T-helper 1 cell treated with Interleukin-12 subunit alpha and Interleukin-12 subunit beta and Interleukin-4 antibody, amounts not matched to agents 30 ng/mL and 1 ng/mL, for 36 hours (primary cell): ENCODE measurements around the gene XPOT. TPM values are rescaled to one million over a fixed set of nuclear protein-coding genes. Genes with fewer than 3 reads are reported as not detected.

Experiments
- intact Hi-C: fragments of 100-400 bp; cut with micrococcal nuclease; formaldehyde crosslinking; loops from one replicate; pipeline ENCODE4 v1.15.1; 2024
- total RNA-seq: library from RNA; stranded (reverse); gene quantifications from 2 replicates; pipeline ENCODE4 v1.2.3, GENCODE V29; 2022

The XPOT gene
- total RNA-seq, 1 donor from 2014 or later: 123 TPM

DNA sequence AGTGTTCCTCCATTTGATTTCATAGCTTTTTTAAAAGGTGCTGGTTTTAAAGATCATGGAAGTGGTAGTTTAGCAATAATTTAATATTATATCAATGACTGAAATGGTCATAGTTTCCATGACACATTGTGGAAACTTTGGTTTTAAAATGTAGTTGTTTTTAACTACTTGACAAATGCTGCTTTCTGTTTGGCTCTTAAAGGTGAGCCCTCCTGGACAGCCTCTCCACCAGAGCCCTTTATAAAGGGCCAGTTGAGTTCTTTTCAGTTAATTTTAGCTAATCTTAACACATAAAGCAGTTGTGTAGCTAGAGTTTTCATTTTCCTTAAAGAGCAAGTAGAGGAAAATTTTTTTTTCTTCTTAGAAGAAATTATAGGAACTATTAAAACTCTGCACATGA lies 14.0 kb downstream of the XPOT start:
- intact Hi-C loops: loop anchor here (5.0 kb wide), 1 partner anchor 64 kb away; no protein-coding TSS in a partner anchor

DNA sequence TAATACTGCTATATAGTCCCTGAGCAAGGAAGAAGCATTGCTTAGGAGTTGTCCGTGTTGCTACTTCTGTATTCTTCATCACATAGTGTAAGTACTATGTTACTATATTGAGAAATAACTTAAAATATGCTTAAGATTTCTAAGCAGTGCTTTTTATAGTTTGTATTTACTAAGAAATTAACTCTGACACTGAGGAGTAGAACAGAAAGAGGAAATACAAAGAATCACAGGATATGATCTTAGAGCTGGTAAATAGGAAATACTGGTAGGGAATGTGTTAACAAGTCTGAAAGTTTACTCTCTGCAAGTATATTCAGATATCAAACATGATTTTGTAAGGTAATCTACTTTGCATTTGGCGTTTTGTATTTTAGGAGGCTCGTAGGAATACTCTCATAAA lies 15.5 kb downstream of the XPOT start:
- intact Hi-C loops: loop anchor here (5.0 kb wide), 1 partner anchor 63 kb away; no protein-coding TSS in a partner anchor

DNA sequence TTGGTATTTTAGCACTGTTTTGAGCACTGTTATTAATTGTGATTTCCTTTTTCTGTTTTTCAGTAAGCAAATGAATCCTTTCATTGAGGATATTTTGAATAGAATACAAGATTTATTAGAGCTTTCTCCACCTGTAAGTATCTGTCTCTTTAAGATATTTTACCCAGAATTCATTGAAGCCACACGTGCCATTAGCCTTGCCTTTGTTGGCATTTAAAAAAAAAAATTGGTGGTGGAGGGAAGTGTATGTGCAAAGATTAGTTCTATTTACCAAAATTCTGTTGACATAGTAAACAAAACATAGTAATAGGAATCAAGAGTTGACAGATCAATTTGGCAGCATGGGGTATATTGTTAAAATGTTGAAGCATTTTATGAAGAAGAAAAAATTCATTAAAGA lies 23.8 kb downstream of the XPOT start:
- intact Hi-C loops: no loop called here

DNA sequence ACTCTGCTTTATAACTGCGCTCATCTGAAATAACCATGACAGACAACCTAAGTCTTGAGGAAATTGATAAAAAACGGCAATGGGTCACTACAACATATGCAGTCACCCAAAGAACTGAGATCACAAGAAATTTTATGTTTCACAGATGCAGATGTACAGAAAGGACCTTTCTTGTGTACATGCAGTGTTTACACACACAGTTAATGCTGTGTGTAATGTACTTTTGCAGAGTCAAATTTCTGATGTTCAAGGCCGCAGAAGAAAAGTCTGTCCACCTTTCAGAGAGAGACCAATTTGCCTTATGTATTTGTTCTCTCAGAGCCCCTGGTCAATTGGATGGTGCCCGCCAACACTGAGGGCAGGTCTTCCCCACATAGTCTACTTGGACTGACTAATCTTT lies 24.8 kb downstream of the XPOT start:
- intact Hi-C loops: no loop called here

DNA sequence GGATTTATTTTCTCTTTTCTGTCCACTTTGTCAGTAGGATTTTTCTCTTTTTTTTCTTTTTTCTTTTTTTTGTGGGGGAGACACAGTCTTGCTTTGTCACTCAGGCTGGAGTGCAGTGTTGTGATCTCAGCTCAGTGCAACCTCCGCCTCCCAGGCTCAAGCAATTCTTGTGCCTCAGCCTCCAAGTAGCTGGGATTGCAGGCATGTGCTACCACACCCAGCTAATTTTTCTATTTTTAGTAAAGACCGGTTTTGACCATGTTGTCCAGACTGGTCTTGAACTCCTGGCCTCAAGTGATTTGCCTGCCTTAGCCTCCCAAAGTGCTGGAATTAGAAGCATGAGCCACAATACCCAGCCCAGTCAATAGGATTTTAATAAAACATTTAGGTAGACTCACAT lies 26.7 kb downstream of the XPOT start:
- intact Hi-C loops: no loop called here

DNA sequence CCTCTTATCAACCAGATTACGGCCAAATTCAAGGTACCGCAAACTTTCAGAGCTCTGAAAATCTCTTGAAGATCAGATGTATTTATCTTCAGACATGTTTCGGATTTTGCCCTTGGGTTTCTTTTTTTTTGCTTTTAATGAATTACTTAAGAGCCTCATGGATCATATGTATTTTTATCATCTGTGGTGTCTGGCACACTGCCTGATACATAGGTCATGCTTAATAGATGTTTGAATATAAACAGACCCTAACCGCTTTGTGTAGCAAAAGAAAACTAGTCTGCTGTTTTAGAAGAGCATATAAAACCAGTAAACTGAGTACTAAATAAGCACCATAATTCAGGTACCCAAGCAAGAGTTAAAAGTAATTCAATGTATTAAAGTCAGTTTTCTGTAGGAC lies 27.6 kb downstream of the XPOT start:
- intact Hi-C loops: no loop called here

DNA sequence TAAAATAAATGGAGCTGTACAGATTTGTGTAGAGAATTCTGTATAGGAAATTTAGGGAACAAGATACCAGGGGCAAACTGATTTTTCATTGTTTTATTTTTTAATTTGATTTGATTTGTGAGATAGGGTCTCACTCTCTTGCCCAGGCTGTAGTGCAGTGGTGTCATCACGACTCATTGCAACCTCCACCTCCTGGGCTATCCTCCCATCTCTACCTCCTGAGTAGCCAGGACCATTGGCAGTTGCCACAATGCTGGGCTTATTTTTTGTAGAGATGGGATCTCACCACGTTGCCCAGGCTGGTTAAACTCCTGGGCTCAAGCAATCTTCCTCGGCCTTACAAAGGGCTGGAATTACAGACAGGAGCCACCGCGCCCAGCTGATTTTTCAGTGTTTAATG lies 29.7 kb downstream of the XPOT start:
- intact Hi-C loops: no loop called here

DNA sequence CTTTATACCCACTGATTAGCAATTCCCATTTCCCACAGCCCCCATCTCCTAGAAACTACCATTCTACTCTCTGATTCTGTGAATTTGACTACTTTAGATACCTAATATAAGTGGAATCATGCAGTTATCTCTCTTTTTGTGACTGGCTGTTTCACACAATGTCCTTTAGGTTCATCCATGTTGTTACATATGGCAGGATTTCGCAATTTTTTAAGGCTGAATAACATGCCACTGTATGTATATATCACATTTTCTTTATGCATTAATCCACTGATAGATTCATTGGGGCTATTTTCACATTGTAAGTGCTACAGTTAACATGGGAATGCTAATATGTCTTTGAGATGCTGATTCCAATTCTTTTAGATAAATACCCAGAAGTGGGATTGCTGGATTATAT lies 35.9 kb downstream of the XPOT start:
- intact Hi-C loops: no loop called here

DNA sequence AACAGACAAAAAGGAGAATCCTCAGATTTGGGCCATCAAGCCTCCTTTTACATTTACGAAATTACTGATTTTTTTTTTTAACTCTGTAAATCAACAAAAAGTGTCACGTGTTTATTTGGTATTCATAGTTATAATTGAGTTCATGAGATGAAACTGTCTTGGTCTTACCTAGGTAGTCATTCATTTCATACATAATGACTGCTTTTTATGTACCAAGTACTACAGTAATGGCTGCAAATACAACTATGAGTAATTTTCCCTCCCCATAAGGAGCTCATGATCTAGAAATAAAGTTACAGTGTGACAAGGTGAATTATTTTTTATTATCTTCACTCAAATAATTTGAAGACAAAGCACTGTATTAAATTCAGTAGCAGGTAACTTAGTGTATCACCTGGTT lies 41.3 kb downstream of the XPOT start:
- intact Hi-C loops: no loop called here

DNA sequence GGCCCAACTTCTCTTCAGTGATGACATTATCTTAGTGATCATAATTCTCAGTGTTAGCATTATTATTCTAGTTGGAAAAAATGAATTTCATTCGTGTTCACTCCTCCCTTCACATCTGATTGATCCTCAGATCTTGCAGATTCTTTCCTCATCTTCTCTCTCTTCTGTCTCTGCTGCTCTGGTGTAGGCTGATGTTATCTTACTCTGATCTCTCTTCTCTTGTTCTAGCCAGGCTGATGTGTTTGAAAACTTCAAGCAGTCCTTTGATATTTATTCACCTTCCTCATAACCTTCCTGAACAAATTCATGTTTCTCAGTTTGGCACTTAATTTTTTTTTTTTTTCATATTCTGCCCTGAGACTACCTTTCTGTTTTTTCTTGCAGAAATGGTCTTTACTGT lies 42.1 kb downstream of the XPOT start:
- intact Hi-C loops: no loop called here

DNA sequence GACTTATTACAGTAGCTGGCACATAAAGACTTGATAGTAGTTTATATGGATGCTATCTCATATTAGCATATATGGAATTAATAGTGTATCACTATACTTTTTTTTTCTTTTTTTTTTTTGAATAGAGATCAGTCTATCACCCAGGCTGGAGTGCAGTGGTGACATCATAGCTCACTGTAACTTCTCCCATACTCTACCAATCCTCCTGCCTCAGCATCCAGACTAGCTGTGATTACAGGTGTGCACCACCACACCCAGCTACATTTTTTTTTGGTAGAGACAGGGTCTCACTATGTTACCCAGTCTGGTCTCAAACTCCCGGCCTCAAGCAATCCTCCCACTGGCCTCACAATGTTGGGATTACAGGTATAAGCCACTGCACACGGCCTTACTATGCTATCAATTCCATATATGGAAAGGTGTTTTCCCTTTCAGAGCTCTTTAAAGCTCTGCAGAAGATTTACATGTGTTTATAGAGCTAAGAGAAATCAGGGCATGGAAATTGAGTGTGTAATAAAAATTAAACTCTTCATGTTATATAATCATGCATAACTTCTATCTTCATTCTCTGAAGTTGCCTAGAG lies 46.0 kb downstream of the XPOT start:
- intact Hi-C loops: loop anchor here (5.0 to 10.0 kb wide), 5 partner anchors 232 to 1855 kb away; partner anchors contain the start of genes HELB, LEMD3 and SRGAP1

DNA sequence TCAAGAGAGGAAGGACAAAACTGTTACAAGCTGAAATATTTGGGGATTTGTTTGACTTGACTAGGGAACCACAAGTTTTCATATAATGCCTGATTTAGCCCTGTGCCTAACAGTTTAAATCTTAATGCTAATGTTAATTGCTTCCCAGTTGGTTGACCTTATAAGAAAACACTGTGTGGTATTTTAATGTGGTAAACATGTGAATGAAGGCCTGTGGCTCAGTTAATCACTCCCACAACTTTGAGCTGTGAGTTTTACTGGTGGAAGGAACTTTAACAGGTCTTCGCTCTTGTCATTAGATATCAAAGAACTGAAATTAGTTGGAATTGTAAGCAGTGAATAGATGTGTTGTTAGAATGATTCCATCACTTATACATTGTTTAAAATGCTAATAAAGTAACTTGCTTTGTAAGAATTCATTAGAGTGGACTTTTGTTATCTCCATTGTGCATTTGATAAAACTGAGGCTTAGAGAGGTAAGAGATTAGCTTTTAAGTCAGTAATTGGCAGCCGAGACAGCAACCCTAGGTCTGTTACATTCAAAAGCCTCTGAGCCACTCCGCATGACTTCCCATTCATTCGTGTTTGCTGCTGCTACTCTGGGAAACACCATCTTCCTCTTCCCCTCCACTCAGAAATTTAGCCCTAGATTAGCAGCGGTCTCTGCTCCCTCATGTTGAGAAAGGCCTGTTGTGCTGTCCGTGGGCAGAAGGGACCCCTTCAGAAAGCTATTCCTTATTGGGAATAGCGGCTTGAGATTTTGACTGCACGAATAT lies 46.7 kb downstream of the XPOT start:
- intact Hi-C loops: loop anchor here (1.0 to 10.0 kb wide), 7 partner anchors 8 to 1854 kb away; partner anchors contain the start of genes HELB, LEMD3, SRGAP1 and XPOT

DNA sequence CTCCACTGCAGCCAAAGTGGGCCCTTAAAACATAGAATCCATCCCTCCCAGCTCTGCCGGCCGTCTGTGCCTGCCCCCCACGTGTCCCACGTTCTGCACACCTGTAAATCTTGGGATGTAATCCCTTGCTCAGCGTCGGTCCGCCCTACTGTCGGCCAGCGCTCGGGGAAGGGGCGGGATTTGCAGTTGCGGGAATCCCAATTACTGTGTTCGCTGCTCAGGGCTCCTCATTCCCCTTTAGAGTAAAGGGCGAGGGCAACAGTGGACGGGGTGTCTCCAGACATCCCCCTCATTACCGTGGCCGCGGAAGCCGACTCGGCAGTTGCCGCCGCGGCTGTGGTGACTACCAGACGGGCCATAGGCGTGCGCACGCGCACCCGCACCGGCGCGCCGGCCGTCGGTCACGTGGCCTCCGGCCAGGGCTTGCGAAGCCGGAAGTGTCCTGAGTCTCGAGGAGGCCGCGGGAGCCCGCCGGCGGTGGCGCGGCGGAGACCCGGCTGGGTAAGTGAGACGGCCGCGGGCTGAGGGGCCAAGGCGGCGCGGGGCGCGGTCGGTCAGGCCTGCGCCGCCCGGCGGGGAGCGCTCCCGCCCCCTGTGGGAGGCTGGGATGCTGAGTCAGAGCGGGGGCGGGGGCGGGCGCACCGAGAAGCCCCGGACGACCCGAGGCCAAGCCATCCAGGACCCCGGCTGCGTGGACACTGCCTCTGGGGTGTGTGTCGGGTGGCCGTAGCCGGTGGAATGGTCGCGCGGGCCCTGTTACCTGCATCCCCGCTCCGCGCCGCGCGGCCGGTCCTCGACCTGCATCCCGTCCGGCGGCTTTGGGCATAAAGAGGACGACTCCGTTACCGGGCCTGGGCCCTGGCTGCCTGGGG lies 47.7 kb downstream of the XPOT start, which contains the start of gene TBK1:
Gene TBK1 (plus strand): TSS at position 434 of the 872 bp plus-strand sequence. CDS start 3,751 bp downstream, outside the sequence.
- intact Hi-C loops: loop anchor here (1.0 to 10.0 kb wide), 10 partner anchors 7 to 1853 kb away; partner anchors contain the start of genes HELB, KICS2, LEMD3 and LLPH

DNA sequence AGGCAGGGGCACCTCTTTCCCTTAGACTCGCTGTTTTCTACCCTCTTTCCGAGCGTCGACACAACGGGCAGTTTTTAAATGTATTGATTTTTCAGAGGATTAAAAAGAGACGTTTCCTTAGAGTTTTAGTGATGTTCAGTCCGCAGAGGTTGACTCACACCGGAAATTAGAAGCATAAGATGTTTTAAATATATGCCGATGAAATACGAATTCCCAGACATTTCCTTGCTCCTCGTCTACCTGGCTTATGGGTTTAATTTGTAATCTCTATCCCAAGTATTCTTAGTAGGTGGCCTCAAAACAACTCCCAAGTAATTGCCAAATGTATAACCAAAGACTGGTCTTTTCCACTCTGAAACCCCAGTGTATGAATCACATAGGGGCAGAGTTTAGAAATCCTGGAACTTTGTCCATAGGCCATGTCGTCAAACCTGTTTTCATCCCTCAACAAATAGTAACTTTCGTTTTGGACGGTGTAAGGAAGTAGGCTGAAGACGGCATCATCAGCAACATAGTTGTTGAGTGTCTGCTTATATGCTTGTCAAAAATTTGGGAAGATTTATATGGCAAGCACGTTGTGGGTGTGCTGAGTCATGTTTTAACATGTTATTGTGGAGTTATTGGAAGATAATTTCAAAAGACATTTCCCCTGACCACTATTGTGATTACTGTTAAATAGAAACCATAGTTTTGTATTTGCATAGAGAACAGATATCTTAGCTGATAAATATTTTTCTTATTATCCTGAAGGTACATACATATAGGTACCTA lies 48.6 kb downstream of the XPOT start:
- intact Hi-C loops: loop anchor here (2.0 to 10.0 kb wide), 8 partner anchors 156 to 1852 kb away; partner anchors contain the start of genes HELB, KICS2, LEMD3 and LLPH

DNA sequence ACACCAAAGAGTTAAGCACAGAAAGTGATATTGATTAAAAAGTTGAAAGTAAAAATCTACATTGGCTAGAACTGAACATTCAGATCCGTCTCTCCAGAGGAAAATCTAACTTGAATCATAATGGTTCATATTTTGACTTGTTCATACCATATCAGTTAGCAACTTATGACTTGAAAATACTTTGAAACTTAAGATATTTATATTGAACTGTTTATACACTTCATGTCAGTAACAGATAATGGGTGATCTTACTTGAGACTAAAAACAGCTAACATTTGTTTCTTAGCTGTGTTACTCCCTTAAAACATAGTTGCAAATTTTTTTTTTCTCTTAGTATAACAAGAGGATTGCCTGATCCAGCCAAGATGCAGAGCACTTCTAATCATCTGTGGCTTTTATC lies 51.3 kb downstream of the XPOT start:
- intact Hi-C loops: loop anchor here (5.0 to 10.0 kb wide), 4 partner anchors 37 to 1849 kb away; partner anchors contain the start of gene HELB

DNA sequence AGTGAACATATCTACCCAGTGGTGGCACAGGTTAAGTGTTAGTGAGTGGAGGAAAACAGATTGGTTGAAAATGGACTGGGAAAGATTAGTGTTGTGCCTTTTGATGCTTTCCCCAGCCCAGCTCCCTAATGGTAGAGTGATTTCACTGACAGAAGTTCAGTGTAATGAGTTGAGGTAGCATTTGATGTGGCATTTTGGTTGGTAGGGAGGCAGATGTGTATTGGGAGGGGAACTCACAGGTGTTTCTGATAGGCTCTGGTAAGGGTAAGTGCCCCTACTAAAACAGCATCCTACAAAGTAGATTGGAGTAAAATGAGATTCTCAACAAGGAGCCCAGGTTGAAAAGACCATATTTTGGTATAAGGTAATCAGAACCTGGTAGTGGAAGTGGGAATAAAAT lies 51.9 kb downstream of the XPOT start:
- intact Hi-C loops: loop anchor here (5.0 to 10.0 kb wide), 4 partner anchors 36 to 1849 kb away; partner anchors contain the start of gene HELB

DNA sequence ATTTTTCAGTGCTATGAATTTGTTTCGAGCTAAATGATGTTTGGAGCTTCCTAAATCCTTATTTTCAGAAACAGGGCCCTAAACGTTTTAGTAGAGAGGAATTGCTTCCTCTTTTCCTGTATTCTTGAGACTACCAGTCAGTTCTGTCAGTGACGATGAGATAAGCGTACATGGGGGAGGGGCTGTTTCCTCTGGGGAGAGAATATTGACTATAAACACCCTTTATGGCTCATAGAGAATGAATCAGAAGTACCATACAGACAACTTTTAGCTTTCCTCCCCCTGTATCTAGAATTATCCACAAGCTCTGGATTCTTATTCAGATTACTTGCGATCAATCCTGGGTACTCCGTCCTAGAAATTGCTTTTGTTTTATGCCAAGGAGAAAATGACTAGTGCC lies 52.8 kb downstream of the XPOT start:
- intact Hi-C loops: loop anchor here (5.0 to 10.0 kb wide), 4 partner anchors 35 to 1848 kb away; partner anchors contain the start of gene HELB

DNA sequence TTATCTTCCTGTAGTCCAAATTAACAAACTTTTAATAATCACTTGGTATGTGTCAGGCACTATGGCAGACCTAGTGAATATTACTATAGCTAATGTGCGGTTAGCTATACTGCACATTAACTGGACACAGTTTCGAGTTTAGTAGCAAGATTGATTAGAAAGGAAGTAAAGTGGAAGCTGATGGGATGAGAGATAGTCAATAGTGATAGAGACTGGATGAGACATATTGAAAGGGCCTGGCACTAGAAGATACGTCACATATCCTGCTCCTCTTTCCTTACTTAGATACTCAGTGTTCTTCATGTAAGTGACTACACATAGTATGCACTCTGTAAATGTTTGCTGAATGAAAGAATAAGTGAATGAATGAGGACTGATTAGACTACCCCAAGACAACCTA lies 53.3 kb downstream of the XPOT start:
- intact Hi-C loops: loop anchor here (5.0 to 10.0 kb wide), 4 partner anchors 35 to 1847 kb away; partner anchors contain the start of gene HELB

DNA sequence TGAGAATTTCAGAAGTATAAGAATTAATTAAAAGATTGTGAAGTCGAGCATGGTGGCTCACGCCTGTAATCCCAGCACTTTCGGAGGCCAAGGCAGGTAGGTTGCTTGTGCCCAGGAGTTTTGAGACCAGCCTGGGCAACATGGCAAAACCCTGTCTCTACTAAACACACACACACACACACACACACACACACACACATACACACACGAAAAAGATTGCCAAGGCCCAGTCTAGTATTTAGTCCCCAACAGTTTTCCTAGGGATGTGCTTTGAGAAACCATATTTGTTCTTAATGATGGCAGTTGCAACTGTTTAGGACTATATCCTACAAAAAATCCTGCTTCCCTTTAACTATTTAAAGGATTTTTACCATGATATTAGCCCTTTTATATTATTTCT lies 53.7 kb downstream of the XPOT start:
- intact Hi-C loops: loop anchor here (5.0 to 10.0 kb wide), 4 partner anchors 34 to 1847 kb away; partner anchors contain the start of gene HELB

DNA sequence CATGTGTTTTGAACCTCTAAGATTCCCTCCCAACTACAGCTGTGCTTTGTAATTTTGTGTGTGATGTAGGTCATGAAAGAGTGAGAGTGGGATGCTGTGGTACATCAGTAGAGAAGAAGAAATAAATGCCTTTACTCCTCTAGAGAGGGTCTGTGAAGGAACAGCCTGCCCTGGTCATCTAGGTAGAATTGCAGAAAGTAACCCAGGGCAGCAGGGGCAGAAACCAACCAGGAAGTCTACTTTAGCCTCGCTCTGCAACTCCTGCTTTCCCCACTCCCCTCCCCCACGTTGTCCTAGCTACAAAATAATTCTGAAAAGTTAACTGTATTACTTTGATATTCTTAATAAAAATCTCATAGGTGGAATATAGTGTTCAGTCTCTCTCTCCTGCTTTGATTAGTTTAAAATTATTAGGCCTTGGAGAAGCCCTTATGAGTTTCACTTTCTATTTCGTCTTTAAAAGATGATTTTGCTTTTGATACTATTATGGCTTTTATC lies 55.3 kb downstream of the XPOT start:
- intact Hi-C loops: loop anchor here (1.0 to 10.0 kb wide), 5 partner anchors 8 to 1845 kb away; partner anchors contain the start of gene HELB
